GM21576 (cell line): ENCODE results near the gene ADAMTS1.

Experiments used
- ATAC-seq: cut with Tn5 transposase; IDR thresholded peaks from one replicate; pipeline ENCODE4 v1.9.1; 2021; ENCODE audit warnings: mild to moderate bottlenecking, moderate library complexity; ENCODE audit not compliant: unreplicated experiment

The ADAMTS1 gene

GRCh38 chr21:26818906-26819305 lies 26.3 kb downstream of the ADAMTS1 start:
- ATAC-seq, result no peak

GRCh38 chr21:26815197-26815596 lies 30.0 kb downstream of the ADAMTS1 start:
- no peak for ATAC-seq

GRCh38 chr21:26814386-26814785 lies 30.8 kb downstream of the ADAMTS1 start:
- ATAC-seq, result no peak

GRCh38 chr21:26813426-26813998 lies 31.7 kb downstream of the ADAMTS1 start:
- ATAC-seq, result no peak

- no peak for ATAC-seq
Measured at GRCh38 chr21:26812173-26812572, 33.0 kb downstream of the ADAMTS1 start.

- ATAC-seq, result no peak
Measured at GRCh38 chr21:26811482-26811881, 33.7 kb downstream of the ADAMTS1 start.

GRCh38 chr21:26810676-26811415 lies 34.4 kb downstream of the ADAMTS1 start:
- ATAC-seq, result no peak

- ATAC-seq, result no peak
Measured at GRCh38 chr21:26810266-26810665, 34.9 kb downstream of the ADAMTS1 start.

- no peak for ATAC-seq
Measured at GRCh38 chr21:26809745-26810144, 35.5 kb downstream of the ADAMTS1 start.

- no peak for ATAC-seq
Measured at GRCh38 chr21:26806801-26807295, 38.4 kb downstream of the ADAMTS1 start.

GRCh38 chr21:26804895-26805609 lies 40.2 kb downstream of the ADAMTS1 start:
- no peak for ATAC-seq

GRCh38 chr21:26801498-26801897 lies 43.7 kb downstream of the ADAMTS1 start:
- no peak for ATAC-seq

GRCh38 chr21:26800970-26801431 lies 44.2 kb downstream of the ADAMTS1 start:
- no peak for ATAC-seq

- ATAC-seq, result no peak
Measured at GRCh38 chr21:26800455-26800854, 44.8 kb downstream of the ADAMTS1 start.

- ATAC-seq, result no peak
Measured at GRCh38 chr21:26800001-26800400, 45.2 kb downstream of the ADAMTS1 start.

GRCh38 chr21:26798856-26799751 lies 46.1 kb downstream of the ADAMTS1 start:
- no peak for ATAC-seq

- no peak for ATAC-seq
Measured at GRCh38 chr21:26797878-26798456, 47.2 kb downstream of the ADAMTS1 start.

- no peak for ATAC-seq
Measured at GRCh38 chr21:26795866-26796329, 49.3 kb downstream of the ADAMTS1 start.

GRCh38 chr21:26795412-26795805 lies 49.8 kb downstream of the ADAMTS1 start:
- ATAC-seq, result no peak
